UCSD-AML1 (cell line): ENCODE data around the gene MRGPRX3.

Experiments
- DNase-seq: peaks from one replicate; lab custom pipeline; 2025; ENCODE audit not compliant: unreplicated experiment; lab: John Stamatoyannopoulos, UW

The MRGPRX3 gene

GRCh38 chr11:18151581-18151980 is 19.2 kb downstream of the MRGPRX3 start:
- no peak for DNase-seq

- DNase-seq: no peak
Measured at GRCh38 chr11:18168372-18168771, 36.0 kb downstream of the MRGPRX3 start.

GRCh38 chr11:18171377-18172000 is 39.1 kb downstream of the MRGPRX3 start:
- no peak for DNase-seq

- no peak for DNase-seq
Measured at GRCh38 chr11:18172666-18173065, 40.3 kb downstream of the MRGPRX3 start, which contains the start of gene MRGPRX4. TSS of gene MRGPRX4 (plus strand) at chr11:18172837. CDS start at chr11:18173257, 420 bp downstream.

GRCh38 chr11:18173225-18173866 is 41.0 kb downstream of the MRGPRX3 start:
- DNase-seq: no peak
